CD14-positive monocyte (primary cell): Measurements from ENCODE around the gene GAP43. TPM values are rescaled to one million over a fixed set of nuclear protein-coding genes. Genes with fewer than 3 reads are reported as not detected.

Experiments used
- DNase-seq, 3 donors: peaks; one replicate each; pipeline ENCODE4 v3.0.0-alpha.2; 2011 to 2022
- H2AFZ ChIP-seq: 2 replicates; pipeline ENCODE4 v1.6.0; 2012; ENCODE audit warnings: mild to moderate bottlenecking, low read depth, low read length, inconsistent platforms; ENCODE audit not compliant: insufficient read depth, poor library complexity, severe bottlenecking
- H3K27ac ChIP-seq, 2 donors: 1 replicate in 1 of 2; 2 replicates in 1 of 2; pipeline ENCODE4 v1.5.1; 2012 to 2013; ENCODE audit warnings: low read length in 2 of 2, control low read depth in 1 of 2, inconsistent platforms in 1 of 2, low read depth in 1 of 2, mild to moderate bottlenecking in 1 of 2
- H3K27me3 ChIP-seq, 2 donors: one replicate each; pipeline versions ENCODE4 v1.6.0 to v1.6.1; 2011 to 2013; ENCODE audit warnings: low read length in 2 of 2; ENCODE audit not compliant: control insufficient read depth in 2 of 2, insufficient read depth in 2 of 2
- H3K36me3 ChIP-seq, 2 donors: replicated peaks in 1 of 2; 1 replicate in 1 of 2; 2 replicates in 1 of 2; pipeline versions ENCODE4 v1.5.1 to v1.6.1; 2012 to 2013; ENCODE audit warnings: low read length in 2 of 2, control low read depth in 1 of 2, inconsistent platforms in 1 of 2, mild to moderate bottlenecking in 1 of 2; ENCODE audit not compliant: insufficient read depth in 2 of 2, control insufficient read depth in 1 of 2
- H3K4me1 ChIP-seq, 2 donors: 1 replicate in 1 of 2; 2 replicates in 1 of 2; pipeline versions ENCODE4 v1.5.1 to v1.6.1; 2012 to 2013; ENCODE audit warnings: low read length in 2 of 2, control low read depth in 1 of 2, inconsistent platforms in 1 of 2, mild to moderate bottlenecking in 1 of 2, moderate library complexity in 1 of 2; ENCODE audit not compliant: insufficient read depth in 2 of 2, control insufficient read depth in 1 of 2
- H3K4me2 ChIP-seq: replicated peaks from 2 replicates; pipeline ENCODE3; 2012; ENCODE audit warnings: low read length, moderate library complexity, mild to moderate bottlenecking; ENCODE audit not compliant: poor library complexity, severe bottlenecking; ENCODE audit errors: extremely low read depth
- H3K4me3 ChIP-seq, 3 experiments: fragments of 200-600 bp in 1 of 3; sonication (generic) in 1 of 3; replicated peaks in 1 of 3; 1 replicate in 2 of 3; 2 replicates in 1 of 3; pipeline ENCODE4 v1.5.1; 2011 to 2013; ENCODE audit warnings: low read length in 3 of 3, mild to moderate bottlenecking in 3 of 3, control low read depth in 2 of 3, low read depth in 2 of 3, inconsistent platforms in 1 of 3, moderate library complexity in 1 of 3
- H3K79me2 ChIP-seq: 2 replicates; pipeline ENCODE4 v1.6.0; 2012; ENCODE audit warnings: mild to moderate bottlenecking, control low read depth, inconsistent platforms, low read length, moderate library complexity; ENCODE audit not compliant: insufficient read depth
- H3K9ac ChIP-seq: 2 replicates; pipeline ENCODE4 v1.6.0; 2017; ENCODE audit warnings: low read length, mild to moderate bottlenecking; ENCODE audit not compliant: insufficient read depth, poor library complexity, severe bottlenecking
- H3K9me3 ChIP-seq, 2 donors: replicated peaks in 1 of 2; 1 replicate in 1 of 2; 2 replicates in 1 of 2; pipeline versions ENCODE4 v1.5.1 to v1.6.1; 2012 to 2013; ENCODE audit warnings: low read length in 2 of 2, control low read depth in 1 of 2; ENCODE audit not compliant: control insufficient read depth in 1 of 2, insufficient read depth in 1 of 2
- H4K20me1 ChIP-seq: 2 replicates; pipeline ENCODE4 v1.6.0; 2012; ENCODE audit warnings: mild to moderate bottlenecking, low read length, control low read depth, moderate library complexity; ENCODE audit not compliant: insufficient read depth
- H3K27ac Mint-ChIP-seq, 7 donors: one replicate each; pipeline ENCODE4 v1.8.0; 2020; ENCODE audit warnings: mild to moderate bottlenecking in 7 of 7, mixed read lengths in 7 of 7, moderate library complexity in 6 of 7, inconsistent platforms in 2 of 7
- H3K27me3 Mint-ChIP-seq, 3 donors: one replicate each; pipeline ENCODE4 v1.8.0; 2021 to 2022; ENCODE audit warnings: low read depth in 3 of 3, mild to moderate bottlenecking in 3 of 3, mixed read lengths in 3 of 3, moderate library complexity in 3 of 3, inconsistent platforms in 1 of 3
- H3K36me3 Mint-ChIP-seq, 2 donors: one replicate each; pipeline ENCODE4 v1.8.0; 2020; ENCODE audit warnings: mixed read lengths in 2 of 2, inconsistent platforms in 1 of 2, mild to moderate bottlenecking in 1 of 2
- H3K4me1 Mint-ChIP-seq: one replicate; pipeline ENCODE4 v1.8.0; 2020; ENCODE audit warnings: mild to moderate bottlenecking, mixed read lengths
- H3K4me3 Mint-ChIP-seq, 2 donors: one replicate each; pipeline ENCODE4 v1.8.0; 2020; ENCODE audit warnings: mild to moderate bottlenecking in 2 of 2, mixed read lengths in 2 of 2, moderate library complexity in 1 of 2
- H3K9me3 Mint-ChIP-seq, 7 donors: one replicate each; pipeline ENCODE4 v1.8.0; 2020 to 2022; ENCODE audit warnings: mixed read lengths in 7 of 7, mild to moderate bottlenecking in 6 of 7, moderate library complexity in 6 of 7, inconsistent platforms in 2 of 7
- CTCF ChIP-seq: fragments of 200-600 bp; IDR thresholded peaks from one replicate; pipeline ENCODE4 v1.8.0; 2022; ENCODE audit warnings: antibody characterized with exemption, mild to moderate bottlenecking
- WGBS: methylation state at CpG from one replicate; pipeline ENCODE4 v1.1.5; 2013; ENCODE audit warnings: missing lambda C conversion rate; ENCODE audit not compliant: insufficient coverage; 5-methylcytosine and 5-hydroxymethylcytosine counted together
- intact Hi-C, 2 donors: fragments of 100-400 bp; cut with micrococcal nuclease; formaldehyde crosslinking; loops; one replicate each; pipeline versions ENCODE4 v1.15.0 to v1.15.1; 2023
- polyA plus RNA-seq, 3 donors: library from polyadenylated mRNA; depleted of rRNA in 1 of 3; unstranded in 2 of 3; stranded (reverse) in 1 of 3; fragments of 300-500 nt in 2 of 3; fragments of >200 nt in 1 of 3; fragmentation: Illumina TruSeq in 2 of 3; gene quantifications; 1 replicate in 2 of 3; 2 replicates in 1 of 3; pipeline ENCODE4 v1.2.3, GENCODE V29; 2012 to 2021

The GAP43 gene
- polyA plus RNA-seq, 3 donors, result not detected

- 94% methylated on average over 3 of the region's 5 CpGs for WGBS
These were observed 90.0 kb downstream of the GAP43 start for GRCh38 chr3:115713284-115713683.

GRCh38 chr3:115715241-115715745 lies 92.0 kb downstream of the GAP43 start:
- intact Hi-C loops, result no loop called here
- no peak overlapping the region for H3K27ac Mint-ChIP-seq
- Histone ChIP-seq H3K4me1 (no peaks in the 10 kb centered on the region), H3K27me3 (no peaks in the 10 kb centered on the region), H3K9ac (no peak overlapping the region), H3K79me2 (no peaks in the 10 kb centered on the region), H4K20me1 (no peaks in the 10 kb centered on the region), H3K4me2 (no peak overlapping the region), H2AFZ (no peak overlapping the region), H3K9me3 (no peaks in the 10 kb centered on the region), H3K4me3 (no peak overlapping the region), H3K27ac (no peak overlapping the region), H3K36me3 (no peaks in the 10 kb centered on the region)
- H3K9me3 Mint-ChIP-seq, result no peaks in the 10 kb centered on the region
- 79% methylated on average over 3 of the region's 4 CpGs for WGBS
- H3K4me3 Mint-ChIP-seq, result no peak overlapping the region
- H3K36me3 Mint-ChIP-seq, result no peaks in the 10 kb centered on the region
- DNase-seq, result no peak
- no peaks in the 10 kb centered on the region for H3K4me1 Mint-ChIP-seq
- no peak for TF ChIP-seq CTCF
- H3K27me3 Mint-ChIP-seq, result peaks cover 0 to 5% (median 0%) of the 10 kb centered on the region in 3 donors

More at GRCh38 chr3:115713284-115713683, 90.0 kb downstream of the GAP43 start:
- H2AFZ ChIP-seq, result no peak overlapping the region
- no peak overlapping the region for H3K4me2 ChIP-seq
- H3K9me3 Mint-ChIP-seq, result no peaks in the 10 kb centered on the region
- no peaks in the 10 kb centered on the region for H3K4me1 ChIP-seq
- no peak overlapping the region for H3K4me3 Mint-ChIP-seq
- H3K27ac Mint-ChIP-seq, result no peak overlapping the region
- DNase-seq, result no peak
- no peaks in the 10 kb centered on the region for H3K36me3 ChIP-seq
- no peak overlapping the region for H3K4me3 ChIP-seq
- intact Hi-C loops, result no loop called here
- no peak overlapping the region for H3K9ac ChIP-seq
- no peaks in the 10 kb centered on the region for H4K20me1 ChIP-seq
- no peaks in the 10 kb centered on the region for H3K9me3 ChIP-seq
- peaks cover 1 to 8% (median 3%) of the 10 kb centered on the region in 3 donors for H3K27me3 Mint-ChIP-seq
- no peak overlapping the region for H3K27ac ChIP-seq
- H3K4me1 Mint-ChIP-seq, result no peaks in the 10 kb centered on the region
- H3K36me3 Mint-ChIP-seq, result no peaks in the 10 kb centered on the region
- H3K79me2 ChIP-seq, result no peaks in the 10 kb centered on the region
- no peak for TF ChIP-seq CTCF
- no peaks in the 10 kb centered on the region for H3K27me3 ChIP-seq
